Breast epithelium (tissue), 4 donors: ENCODE data around the gene DMD. TPM values are rescaled to one million over a fixed set of nuclear protein-coding genes. Genes with fewer than 3 reads are reported as not detected.

Experiments used
- DNase-seq, 2 donors: peaks; one replicate each; pipeline ENCODE4 v3.0.0-alpha.2; 2019; ENCODE audit warnings: low spot score in 2 of 2
- H3K27ac ChIP-seq, 2 donors: fragments of 200-600 bp; sonication (generic) in 1 of 2; one replicate each; pipeline ENCODE4 v1.5.1; 2016 to 2019; ENCODE audit warnings: mild to moderate bottlenecking in 1 of 2
- H3K27me3 ChIP-seq, 2 donors: fragments of 200-600 bp; sonication (generic) in 1 of 2; one replicate each; pipeline versions ENCODE4 v1.5.1 to v1.6.0; 2017 to 2019; ENCODE audit warnings: control low read depth in 1 of 2, mild to moderate bottlenecking in 1 of 2
- H3K36me3 ChIP-seq: fragments of 200-600 bp; one replicate; pipeline ENCODE4 v1.5.1; 2019
- H3K4me1 ChIP-seq, 2 donors: fragments of 200-600 bp; sonication (generic); one replicate each; pipeline ENCODE4 v1.5.1; 2016 to 2019; ENCODE audit warnings: control low read depth in 1 of 2
- H3K4me3 ChIP-seq, 3 donors: fragments of 200-600 bp; sonication (generic); 1 replicate in 2 of 3; 2 replicates in 1 of 3; pipeline ENCODE4 v1.5.1; 2016 to 2019; ENCODE audit warnings: mild to moderate bottlenecking in 3 of 3, moderate library complexity in 2 of 3
- H3K9me3 ChIP-seq, 2 donors: fragments of 200-600 bp; sonication (generic) in 1 of 2; one replicate each; pipeline ENCODE4 v1.5.1; 2016 to 2019; ENCODE audit warnings: control low read depth in 1 of 2
- CTCF ChIP-seq, 3 donors: fragments of 450-650 bp; IDR thresholded peaks; one replicate each; pipeline ENCODE4 v1.5.1; 2016 to 2017; ENCODE audit warnings: antibody characterized with exemption in 3 of 3, mild to moderate bottlenecking in 3 of 3, moderate library complexity in 3 of 3
- POLR2A ChIP-seq: fragments of 450-650 bp; IDR thresholded peaks from one replicate; pipeline ENCODE4 v1.6.1; 2016; ENCODE audit warnings: antibody characterized with exemption, mild to moderate bottlenecking, moderate library complexity
- POLR2AphosphoS5 ChIP-seq, 3 donors: sonication (generic); formaldehyde crosslinking; IDR thresholded peaks; one replicate each; pipeline ENCODE4 v1.6.1; 2017; ENCODE audit warnings: antibody characterized with exemption in 3 of 3
- intact Hi-C: fragments of 100-400 bp; cut with DNase I; formaldehyde crosslinking; loops from one replicate; pipeline ENCODE4 v1.15.1; 2023; ENCODE audit warnings: low total_unique reads
- total RNA-seq, 3 donors: library from RNA; depleted of rRNA; stranded (reverse); fragments of >200 nt; gene quantifications; one replicate each; pipeline ENCODE4 v1.1.0, GENCODE V29; 2016

Gene DMD
- total RNA-seq, 3 donors from 2014 or later: 57.0 to 135 (median 65.2) TPM

DNA sequence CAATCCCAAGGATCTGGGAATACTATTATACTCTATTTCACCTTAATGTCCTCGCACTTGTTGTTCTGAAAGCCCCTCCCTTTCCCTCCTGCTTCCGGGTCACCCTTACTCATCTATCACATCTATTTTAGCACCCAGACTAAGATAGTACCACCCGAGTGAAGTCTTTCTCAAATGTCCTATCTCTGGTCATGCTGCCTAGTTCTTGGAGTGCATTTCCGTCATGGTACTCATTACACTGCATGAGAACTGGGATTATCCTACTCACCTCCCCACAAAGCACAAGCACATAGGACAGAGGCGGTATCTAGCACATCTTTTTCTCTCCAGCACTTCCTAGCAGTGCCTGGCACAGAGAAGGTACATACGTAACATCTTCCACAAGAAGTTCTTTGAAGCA, 1195.2 kb downstream of the DMD start:
- TF ChIP-seq CTCF (IDR thresholded peaks at IDR 0.05) (no peak), POLR2A (no peak), POLR2AphosphoS5 (IDR thresholded peaks at IDR 0.05) (no peak)
- Histone ChIP-seq H3K4me3 (no peak overlapping the region), H3K27me3 (peaks cover 0 to 8% of the 10 kb centered on the region in 2 donors), H3K9me3 (no peaks in the 10 kb centered on the region), H3K27ac (no peak overlapping the region), H3K4me1 (no peaks in the 10 kb centered on the region), H3K36me3 (no peaks in the 10 kb centered on the region)
- intact Hi-C loops: no loop called here
- DNase-seq: no peak

- Histone ChIP-seq H3K4me3 (no peak overlapping the region), H3K27ac (no peak overlapping the region), H3K9me3 (no peaks in the 10 kb centered on the region), H3K27me3 (peaks cover 0 to 8% of the 10 kb centered on the region in 2 donors), H3K4me1 (no peaks in the 10 kb centered on the region), H3K36me3 (no peaks in the 10 kb centered on the region)
- TF ChIP-seq POLR2AphosphoS5 (IDR thresholded peaks at IDR 0.05) (no peak), CTCF (IDR thresholded peaks at IDR 0.05) (no peak), POLR2A (no peak)
- DNase-seq: no peak
- intact Hi-C loops: no loop called here
Observed at GRCh38 chrX:32010948-32011347, 1200.4 kb downstream of the DMD start.

DNA sequence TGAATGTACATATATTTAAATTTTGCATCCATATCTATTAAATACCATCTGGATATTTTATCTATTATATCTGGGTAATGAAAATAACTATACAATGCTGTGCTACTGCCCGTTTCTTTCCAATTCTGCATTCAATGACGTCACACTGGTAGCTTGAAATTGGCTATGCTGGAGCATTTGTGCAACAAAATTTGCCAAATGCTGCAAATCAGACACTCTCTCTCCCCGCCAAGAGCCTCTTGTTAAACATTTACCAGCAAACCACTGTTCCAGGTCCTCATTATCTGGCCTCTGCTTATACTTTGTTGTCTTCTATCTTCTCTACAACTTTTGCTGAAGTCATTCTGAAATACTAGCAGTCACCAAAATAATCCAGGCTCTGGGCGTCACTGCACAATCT, 1201.1 kb downstream of the DMD start:
- Histone ChIP-seq H3K27me3 (peaks cover 0 to 8% of the 10 kb centered on the region in 2 donors), H3K36me3 (no peaks in the 10 kb centered on the region), H3K27ac (no peak overlapping the region), H3K9me3 (no peaks in the 10 kb centered on the region), H3K4me3 (no peak overlapping the region), H3K4me1 (no peaks in the 10 kb centered on the region)
- TF ChIP-seq CTCF (IDR thresholded peaks at IDR 0.05): no peak
- no peak for TF ChIP-seq POLR2A
- no peak for TF ChIP-seq POLR2AphosphoS5 (IDR thresholded peaks at IDR 0.05)
- DNase-seq: no peak
- intact Hi-C loops: no loop called here

DNA sequence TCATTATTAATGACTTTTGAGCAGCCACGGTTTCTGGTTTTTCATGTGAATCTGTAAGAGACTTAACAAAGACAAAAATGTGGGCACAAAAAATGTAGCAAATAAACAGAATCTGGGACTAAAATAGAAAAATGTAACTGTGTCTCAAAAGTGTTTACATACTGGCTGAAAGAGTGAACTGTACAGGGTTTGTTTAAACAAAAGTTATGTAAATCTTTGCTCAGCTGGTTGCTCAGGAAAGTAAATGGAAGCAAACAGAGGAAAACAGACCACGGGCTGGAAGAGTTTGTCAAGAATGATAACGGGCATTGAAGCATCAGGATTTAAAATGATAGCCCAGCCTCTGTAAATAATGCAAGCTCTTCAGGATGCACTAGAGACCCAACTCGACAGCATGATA, 1217.7 kb downstream of the DMD start:
- no peak for DNase-seq
- Histone ChIP-seq H3K27me3 (peaks cover 0 to 3% of the 10 kb centered on the region in 2 donors), H3K4me1 (no peaks in the 10 kb centered on the region), H3K27ac (no peak overlapping the region), H3K9me3 (no peaks in the 10 kb centered on the region), H3K4me3 (no peak overlapping the region), H3K36me3 (no peaks in the 10 kb centered on the region)
- intact Hi-C loops: no loop called here
- TF ChIP-seq POLR2A (no peak), CTCF (IDR thresholded peaks at IDR 0.05) (no peak), POLR2AphosphoS5 (IDR thresholded peaks at IDR 0.05) (no peak)

- H3K4me1 ChIP-seq: no peaks in the 10 kb centered on the region
- TF ChIP-seq CTCF (IDR thresholded peaks at IDR 0.05): no peak
- no peak for TF ChIP-seq POLR2A
- no peak for TF ChIP-seq POLR2AphosphoS5 (IDR thresholded peaks at IDR 0.05)
- no peaks in the 10 kb centered on the region for H3K27me3 ChIP-seq
- intact Hi-C loops: no loop called here
- H3K9me3 ChIP-seq: no peaks in the 10 kb centered on the region
- no peak overlapping the region for H3K4me3 ChIP-seq
- H3K27ac ChIP-seq: no peak overlapping the region
- no peak for DNase-seq
- no peaks in the 10 kb centered on the region for H3K36me3 ChIP-seq
Observed at GRCh38 chrX:31988975-31989374, 1222.4 kb downstream of the DMD start.
